SK-N-SH (cell line): Measurements from ENCODE around the gene FAM210B. TPM values are rescaled to one million over a fixed set of nuclear protein-coding genes. Genes with fewer than 3 reads are reported as not detected.
"Not testable (repeated sequence)": the region's sequence is repeated elsewhere in the genome, so short reads cannot be mapped to it uniquely, and the experiment has no call there.

Experiments used
- CTCF ChIA-PET: fragments of 300-600, 350-600 bp; formaldehyde crosslinking; extraction: SDS; loops from one replicate; lab custom pipeline; 2021; lab: Yijun Ruan, JAX
- POLR2A ChIA-PET: fragments of 350-600 bp; sonication (Branson Sonifier 250); formaldehyde crosslinking; extraction: SDS; loops from one replicate; lab custom pipeline; 2020; ENCODE audit warnings: antibody characterized with exemption, inconsistent platforms; lab: Yijun Ruan, JAX
- DNase-seq: peaks from one replicate; pipeline ENCODE4 v3.0.0; 2012
- H2AFZ ChIP-seq: fragments of 200-600 bp; sonication (generic); 2 replicates; pipeline ENCODE4 v1.8.1; 2016; ENCODE audit warnings: antibody characterized with exemption, mild to moderate bottlenecking, low read depth
- H3F3A ChIP-seq: fragments of 200-600 bp; sonication (generic); replicated peaks from 2 replicates; pipeline ENCODE3; 2016; ENCODE audit warnings: antibody characterized with exemption, mild to moderate bottlenecking; ENCODE audit not compliant: insufficient read depth
- H3K27ac ChIP-seq, 2 experiments: fragments of 200-500 bp in 1 of 2; fragments of 200-600 bp in 1 of 2; sonication (Bioruptor generic) in 1 of 2; sonication (generic), shearing (Covaris generic) in 1 of 2; 2 replicates each; pipeline versions ENCODE4 v1.5.1 to v1.6.1; 2014 to 2016; ENCODE audit warnings: low read depth in 2 of 2, inconsistent platforms in 1 of 2, low read length in 1 of 2, mild to moderate bottlenecking in 1 of 2, mixed read lengths in 1 of 2
- H3K27me3 ChIP-seq: fragments of 200-600 bp; sonication (generic), shearing (Covaris generic); 2 replicates; pipeline ENCODE4 v1.6.1; 2016; ENCODE audit warnings: mixed run types; ENCODE audit not compliant: insufficient read depth
- H3K36me3 ChIP-seq, 2 experiments: fragments of 200-500 bp in 1 of 2; fragments of 200-600 bp in 1 of 2; sonication (Bioruptor generic) in 1 of 2; sonication (generic) in 1 of 2; replicated peaks in 1 of 2; 2 replicates each; pipeline versions ENCODE3 to v1.5.1; 2014 to 2016; ENCODE audit warnings: low read length in 1 of 2, mild to moderate bottlenecking in 1 of 2; ENCODE audit not compliant: insufficient read depth in 2 of 2, control insufficient read depth in 1 of 2
- H3K4me1 ChIP-seq, 2 experiments: fragments of 200-500 bp in 1 of 2; fragments of 200-600 bp in 1 of 2; sonication (Bioruptor generic) in 1 of 2; sonication (generic), shearing (Covaris generic) in 1 of 2; 2 replicates each; pipeline versions ENCODE4 v1.5.1 to v1.6.1; 2014 to 2016; ENCODE audit warnings: low read depth in 1 of 2, low read length in 1 of 2, mixed run types in 1 of 2; ENCODE audit not compliant: insufficient read depth in 2 of 2, control insufficient read depth in 1 of 2
- H3K4me2 ChIP-seq: fragments of 200-600 bp; sonication (generic), shearing (Covaris generic); 2 replicates; pipeline ENCODE4 v1.6.1; 2017; ENCODE audit warnings: mixed run types
- H3K4me3 ChIP-seq, 2 experiments: fragments of 200-500 bp in 1 of 2; fragments of 200-600 bp in 1 of 2; sonication (Bioruptor generic) in 1 of 2; sonication (generic), shearing (Covaris generic) in 1 of 2; 2 replicates each; pipeline versions ENCODE4 v1.5.1 to v1.8.1; 2014 to 2016; ENCODE audit warnings: low read depth in 2 of 2, inconsistent platforms in 1 of 2, low read length in 1 of 2, mild to moderate bottlenecking in 1 of 2, mixed read lengths in 1 of 2, moderate library complexity in 1 of 2
- H3K79me2 ChIP-seq: fragments of 200-600 bp; sonication (generic); 2 replicates; pipeline ENCODE4 v1.8.1; 2017; ENCODE audit warnings: mild to moderate bottlenecking; ENCODE audit not compliant: insufficient read depth
- H3K9ac ChIP-seq: fragments of 200-600 bp; sonication (generic); 2 replicates; pipeline ENCODE4 v1.6.1; 2017; ENCODE audit warnings: mixed run types
- H3K9me2 ChIP-seq: fragments of 200-600 bp; sonication (generic); 2 replicates; pipeline ENCODE4 v1.6.1; 2017; ENCODE audit warnings: mixed run types
- H3K9me3 ChIP-seq: fragments of 200-600 bp; sonication (generic); 2 replicates; pipeline ENCODE4 v1.6.1; 2017; ENCODE audit warnings: mixed run types, mild to moderate bottlenecking, moderate library complexity
- H4K20me1 ChIP-seq: fragments of 200-600 bp; sonication (generic); 2 replicates; pipeline ENCODE4 v1.6.1; 2017; ENCODE audit warnings: mild to moderate bottlenecking, mixed run types; ENCODE audit not compliant: insufficient read depth
- CHD2 ChIP-seq: fragments of 150-350 bp; IDR thresholded peaks from 2 replicates; pipeline ENCODE4 v1.6.1; 2018; ENCODE audit warnings: low read length; ENCODE audit not compliant: partially characterized antibody
- CTCF ChIP-seq: fragments of 200-600 bp; sonication (generic); IDR thresholded peaks from 2 replicates; pipeline ENCODE4 v1.6.1; 2017; ENCODE audit warnings: antibody characterized with exemption, mild to moderate bottlenecking, moderate library complexity
- EP300 ChIP-seq, 2 experiments: IDR thresholded peaks; 2 replicates each; pipeline versions ENCODE4 v1.4.0 to v1.6.1; 2012; ENCODE audit warnings: borderline replicate concordance in 1 of 2, low read depth in 1 of 2, low read length in 1 of 2
- FOXM1 ChIP-seq: IDR thresholded peaks from 2 replicates; pipeline ENCODE4 v1.4.0; 2012; ENCODE audit warnings: low read depth, mild to moderate bottlenecking
- GABPA ChIP-seq: IDR thresholded peaks from 2 replicates; pipeline ENCODE4 v1.4.0; 2012; ENCODE audit warnings: low read depth, mild to moderate bottlenecking
- GATA2 ChIP-seq: sonication (generic); formaldehyde crosslinking; IDR thresholded peaks from 2 replicates; pipeline ENCODE4 v1.5.0; 2020; ENCODE audit warnings: mild to moderate bottlenecking, missing genetic modification reagents
- MEF2A ChIP-seq: IDR thresholded peaks from 2 replicates; pipeline ENCODE4 v1.4.0; 2012; ENCODE audit warnings: low read depth, borderline replicate concordance
- POLR2AphosphoS5 ChIP-seq: IDR thresholded peaks from 2 replicates; pipeline ENCODE4 v1.6.1; 2012; ENCODE audit warnings: low read depth, low read length
- RAD21 ChIP-seq: IDR thresholded peaks from 2 replicates; pipeline ENCODE4 v1.6.1; 2012; ENCODE audit warnings: mild to moderate bottlenecking, low read length
- RCOR1 ChIP-seq: fragments of 150-350 bp; IDR thresholded peaks from 2 replicates; pipeline ENCODE4 v1.6.1; 2017; ENCODE audit warnings: antibody characterized with exemption, low read length
- RFX5 ChIP-seq: IDR thresholded peaks from 2 replicates; pipeline ENCODE4 v1.6.1; 2012; ENCODE audit warnings: mild to moderate bottlenecking, improper control_type of control experiment, low read length
- RXRA ChIP-seq: IDR thresholded peaks from 2 replicates; pipeline ENCODE4 v1.4.0; 2012; ENCODE audit warnings: low read depth, mild to moderate bottlenecking, borderline replicate concordance
- TCF12 ChIP-seq: IDR thresholded peaks from 2 replicates; pipeline ENCODE4 v1.4.0; 2012
- USF1 ChIP-seq: IDR thresholded peaks from 2 replicates; pipeline ENCODE4 v1.4.0; 2012; ENCODE audit warnings: low read depth, borderline replicate concordance
- WGBS: methylation state at CpG from one replicate; pipeline ENCODE4 v1.1.6; 2017; ENCODE audit warnings: low lambda C conversion rate; 5-methylcytosine and 5-hydroxymethylcytosine counted together
- polyA plus RNA-seq, 3 experiments: library from polyadenylated mRNA; depleted of rRNA; stranded (reverse); fragments of >200 nt; gene quantifications; 2 replicates each; pipeline ENCODE4 v1.2.3, GENCODE V29; 2012
- TF ChIP-seq, protein P1 (sequence below): fragments of 150-350 bp; IDR thresholded peaks from 2 replicates; pipeline ENCODE4 v1.6.1; 2016; ENCODE audit warnings: mild to moderate bottlenecking, low read depth, low read length
- TF ChIP-seq, protein P2 (sequence below): fragments of 150-350 bp; IDR thresholded peaks from 2 replicates; pipeline ENCODE4 v1.6.1; 2017; ENCODE audit warnings: antibody characterized with exemption, low read length, low read depth, borderline replicate concordance

FAM210B gene
- polyA plus RNA-seq, 1 of the 3 experiments (the other 2 are of a cell fraction): 34.6 TPM

- H3K9ac ChIP-seq: no peak overlapping the region
- no peak overlapping the region for H3K4me2 ChIP-seq
- H3K4me1 ChIP-seq: peaks cover 14 to 18% of the 10 kb centered on the region in 2 experiments; a peak in 2 of 4 replicates
- peaks cover 15 to 21% of the 10 kb centered on the region in 2 experiments for H3K36me3 ChIP-seq
- no peaks in the 10 kb centered on the region for H3K27me3 ChIP-seq
- DNase-seq: no peak
- H4K20me1 ChIP-seq: no peaks in the 10 kb centered on the region
- 95% methylated on average over 4 of the region's 4 CpGs for WGBS
- TF ChIP-seq RFX5: no peak
- no peak for TF ChIP-seq MEF2A
- no peak for TF ChIP-seq GABPA
- no peak for TF ChIP-seq TCF12
- CTCF ChIA-PET: no interaction called here
- no peaks in the 10 kb centered on the region for H3F3A ChIP-seq
- no peaks in the 10 kb centered on the region for H3K9me2 ChIP-seq
- H3K79me2 ChIP-seq: peaks cover 95% of the 10 kb centered on the region
- no peaks in the 10 kb centered on the region for H3K9me3 ChIP-seq
- POLR2A ChIA-PET: no interaction called here
- no peak overlapping the region for H3K27ac ChIP-seq
- no peak overlapping the region for H2AFZ ChIP-seq
- no peak overlapping the region for H3K4me3 ChIP-seq
Measured at GRCh38 chr20:56389807-56390206, 31.0 kb downstream of the FAM210B start.

GRCh38 chr20:56390396-56390795, 31.6 kb downstream of the FAM210B start:
- H2AFZ ChIP-seq, CTCF ChIA-PET, H3K9me2 ChIP-seq, DNase-seq, H3K27me3 ChIP-seq, H3K9me3 ChIP-seq, H3F3A ChIP-seq, H3K27ac ChIP-seq, H4K20me1 ChIP-seq, POLR2A ChIA-PET: not testable (repeated sequence)
- peak overlapping the region; percentile 86; the same call in 1 of the 2 replicates for H3K9ac ChIP-seq
- 99% methylated on average over 9 of the region's 9 CpGs for whole genome bisulfite sequencing
- peak overlapping the region; percentile 87 for H3K4me2 ChIP-seq
- H3K79me2 ChIP-seq: peaks cover 95% of the 10 kb centered on the region
- peaks cover 17 to 22% of the 10 kb centered on the region in 2 experiments for H3K36me3 ChIP-seq
- H3K4me1 ChIP-seq: peaks cover 14 to 18% of the 10 kb centered on the region in 2 experiments; a peak in 2 of 4 replicates
- H3K4me3 ChIP-seq: peak overlapping the region; percentile 84 to 98; a peak in 3 of 4 replicates

GRCh38 chr20:56391037-56391436, 32.3 kb downstream of the FAM210B start:
- H3K27me3 ChIP-seq: no peaks in the 10 kb centered on the region
- POLR2A ChIA-PET: no interaction called here
- CTCF ChIA-PET: no interaction called here
- no peak for DNase-seq
- peak overlapping the region; percentile 84 to 98 for H3K4me3 ChIP-seq
- no peaks in the 10 kb centered on the region for H3K9me2 ChIP-seq
- H3K36me3 ChIP-seq: peaks cover 22 to 28% of the 10 kb centered on the region in 2 experiments
- H3K9ac ChIP-seq: peak overlapping the region; percentile 86
- peaks cover 14 to 18% of the 10 kb centered on the region in 2 experiments; a peak in 2 of 4 replicates for H3K4me1 ChIP-seq
- peak overlapping the region; percentile 87 for H3K4me2 ChIP-seq
- no peaks in the 10 kb centered on the region for H3F3A ChIP-seq
- H4K20me1 ChIP-seq: no peaks in the 10 kb centered on the region
- WGBS: 23% methylated on average over 10 of the region's 10 CpGs
- H3K79me2 ChIP-seq: peaks cover 93% of the 10 kb centered on the region
- H3K9me3 ChIP-seq: no peaks in the 10 kb centered on the region
- H3K27ac ChIP-seq: peak overlapping the region; percentile 9 to 84; a peak in 2 of 4 replicates
- peak overlapping the region; percentile 80 for H2AFZ ChIP-seq
- TF ChIP-seq CHD2 (no peak), CTCF (no peak), RCOR1 (no peak), RAD21 (no peak), POLR2AphosphoS5 (no peak), FOXM1 (no peak), RXRA (no peak), EP300 (IDR thresholded peaks at IDR 0.05; ENCODE audit: borderline replicate concordance in 1 of 2, low read depth in 1 of 2, low read length in 1 of 2) (no peak), USF1 (no peak), GATA2 (CRISPR knock-in tag) (no peak)
- TF ChIP-seq, protein P1, sequence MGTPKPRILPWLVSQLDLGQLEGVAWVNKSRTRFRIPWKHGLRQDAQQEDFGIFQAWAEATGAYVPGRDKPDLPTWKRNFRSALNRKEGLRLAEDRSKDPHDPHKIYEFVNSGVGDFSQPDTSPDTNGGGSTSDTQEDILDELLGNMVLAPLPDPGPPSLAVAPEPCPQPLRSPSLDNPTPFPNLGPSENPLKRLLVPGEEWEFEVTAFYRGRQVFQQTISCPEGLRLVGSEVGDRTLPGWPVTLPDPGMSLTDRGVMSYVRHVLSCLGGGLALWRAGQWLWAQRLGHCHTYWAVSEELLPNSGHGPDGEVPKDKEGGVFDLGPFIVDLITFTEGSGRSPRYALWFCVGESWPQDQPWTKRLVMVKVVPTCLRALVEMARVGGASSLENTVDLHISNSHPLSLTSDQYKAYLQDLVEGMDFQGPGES: no peak
- TF ChIP-seq, protein P2, sequence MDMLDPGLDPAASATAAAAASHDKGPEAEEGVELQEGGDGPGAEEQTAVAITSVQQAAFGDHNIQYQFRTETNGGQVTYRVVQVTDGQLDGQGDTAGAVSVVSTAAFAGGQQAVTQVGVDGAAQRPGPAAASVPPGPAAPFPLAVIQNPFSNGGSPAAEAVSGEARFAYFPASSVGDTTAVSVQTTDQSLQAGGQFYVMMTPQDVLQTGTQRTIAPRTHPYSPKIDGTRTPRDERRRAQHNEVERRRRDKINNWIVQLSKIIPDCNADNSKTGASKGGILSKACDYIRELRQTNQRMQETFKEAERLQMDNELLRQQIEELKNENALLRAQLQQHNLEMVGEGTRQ: no peak
